Body of pancreas (tissue), 4 donors: Measurements from ENCODE around the gene GGA1.

Source experiments
- CTCF ChIP-seq, 7 experiments: fragments of 450-650 bp in 4 of 7; fragments of 200-600 bp in 3 of 7; sonication (generic) in 3 of 7; IDR thresholded peaks; one replicate each; pipeline ENCODE4 v1.5.1; 2016 to 2019; ENCODE audit warnings: antibody characterized with exemption in 7 of 7
- POLR2A ChIP-seq, 3 donors: fragments of 450-650 bp; IDR thresholded peaks; one replicate each; pipeline ENCODE4 v1.6.1; 2016; ENCODE audit warnings: antibody characterized with exemption in 3 of 3, mild to moderate bottlenecking in 2 of 3

- TF ChIP-seq CTCF (IDR thresholded peaks at IDR 0.05) (no peak), POLR2A (IDR thresholded peaks at IDR 0.05) (no peak)
Observed at GRCh38 chr22:37665487-37665886, 56.9 kb downstream of the GGA1 start.
